SK-N-SH (cell line): ENCODE data around the gene UBFD1. TPM values are rescaled to one million over a fixed set of nuclear protein-coding genes. Genes with fewer than 3 reads are reported as not detected.

Experiments
- CTCF ChIA-PET: fragments of 300-600, 350-600 bp; formaldehyde crosslinking; extraction: SDS; loops from one replicate; lab custom pipeline; 2021; lab: Yijun Ruan, JAX
- POLR2A ChIA-PET: fragments of 350-600 bp; sonication (Branson Sonifier 250); formaldehyde crosslinking; extraction: SDS; loops from one replicate; lab custom pipeline; 2020; ENCODE audit warnings: antibody characterized with exemption, inconsistent platforms; lab: Yijun Ruan, JAX
- DNase-seq: peaks from one replicate; pipeline ENCODE4 v3.0.0; 2012
- H2AFZ ChIP-seq: fragments of 200-600 bp; sonication (generic); 2 replicates; pipeline ENCODE4 v1.8.1; 2016; ENCODE audit warnings: antibody characterized with exemption, mild to moderate bottlenecking, low read depth
- H3F3A ChIP-seq: fragments of 200-600 bp; sonication (generic); replicated peaks from 2 replicates; pipeline ENCODE3; 2016; ENCODE audit warnings: antibody characterized with exemption, mild to moderate bottlenecking; ENCODE audit not compliant: insufficient read depth
- H3K27ac ChIP-seq, 2 experiments: fragments of 200-500 bp in 1 of 2; fragments of 200-600 bp in 1 of 2; sonication (Bioruptor generic) in 1 of 2; sonication (generic), shearing (Covaris generic) in 1 of 2; 2 replicates each; pipeline versions ENCODE4 v1.5.1 to v1.6.1; 2014 to 2016; ENCODE audit warnings: low read depth in 2 of 2, inconsistent platforms in 1 of 2, low read length in 1 of 2, mild to moderate bottlenecking in 1 of 2, mixed read lengths in 1 of 2
- H3K27me3 ChIP-seq: fragments of 200-600 bp; sonication (generic), shearing (Covaris generic); 2 replicates; pipeline ENCODE4 v1.6.1; 2016; ENCODE audit warnings: mixed run types; ENCODE audit not compliant: insufficient read depth
- H3K36me3 ChIP-seq, 2 experiments: fragments of 200-500 bp in 1 of 2; fragments of 200-600 bp in 1 of 2; sonication (Bioruptor generic) in 1 of 2; sonication (generic) in 1 of 2; replicated peaks in 1 of 2; 2 replicates each; pipeline versions ENCODE3 to v1.5.1; 2014 to 2016; ENCODE audit warnings: low read length in 1 of 2, mild to moderate bottlenecking in 1 of 2; ENCODE audit not compliant: insufficient read depth in 2 of 2, control insufficient read depth in 1 of 2
- H3K4me1 ChIP-seq, 2 experiments: fragments of 200-500 bp in 1 of 2; fragments of 200-600 bp in 1 of 2; sonication (Bioruptor generic) in 1 of 2; sonication (generic), shearing (Covaris generic) in 1 of 2; 2 replicates each; pipeline versions ENCODE4 v1.5.1 to v1.6.1; 2014 to 2016; ENCODE audit warnings: low read depth in 1 of 2, low read length in 1 of 2, mixed run types in 1 of 2; ENCODE audit not compliant: insufficient read depth in 2 of 2, control insufficient read depth in 1 of 2
- H3K4me2 ChIP-seq: fragments of 200-600 bp; sonication (generic), shearing (Covaris generic); 2 replicates; pipeline ENCODE4 v1.6.1; 2017; ENCODE audit warnings: mixed run types
- H3K4me3 ChIP-seq, 2 experiments: fragments of 200-500 bp in 1 of 2; fragments of 200-600 bp in 1 of 2; sonication (Bioruptor generic) in 1 of 2; sonication (generic), shearing (Covaris generic) in 1 of 2; 2 replicates each; pipeline versions ENCODE4 v1.5.1 to v1.8.1; 2014 to 2016; ENCODE audit warnings: low read depth in 2 of 2, inconsistent platforms in 1 of 2, low read length in 1 of 2, mild to moderate bottlenecking in 1 of 2, mixed read lengths in 1 of 2, moderate library complexity in 1 of 2
- H3K79me2 ChIP-seq: fragments of 200-600 bp; sonication (generic); 2 replicates; pipeline ENCODE4 v1.8.1; 2017; ENCODE audit warnings: mild to moderate bottlenecking; ENCODE audit not compliant: insufficient read depth
- H3K9ac ChIP-seq: fragments of 200-600 bp; sonication (generic); 2 replicates; pipeline ENCODE4 v1.6.1; 2017; ENCODE audit warnings: mixed run types
- H3K9me2 ChIP-seq: fragments of 200-600 bp; sonication (generic); 2 replicates; pipeline ENCODE4 v1.6.1; 2017; ENCODE audit warnings: mixed run types
- H3K9me3 ChIP-seq: fragments of 200-600 bp; sonication (generic); 2 replicates; pipeline ENCODE4 v1.6.1; 2017; ENCODE audit warnings: mixed run types, mild to moderate bottlenecking, moderate library complexity
- H4K20me1 ChIP-seq: fragments of 200-600 bp; sonication (generic); 2 replicates; pipeline ENCODE4 v1.6.1; 2017; ENCODE audit warnings: mild to moderate bottlenecking, mixed run types; ENCODE audit not compliant: insufficient read depth
- ELF1 ChIP-seq: IDR thresholded peaks from 2 replicates; pipeline ENCODE4 v1.4.0; 2012
- FOXM1 ChIP-seq: IDR thresholded peaks from 2 replicates; pipeline ENCODE4 v1.4.0; 2012; ENCODE audit warnings: low read depth, mild to moderate bottlenecking
- GABPA ChIP-seq: IDR thresholded peaks from 2 replicates; pipeline ENCODE4 v1.4.0; 2012; ENCODE audit warnings: low read depth, mild to moderate bottlenecking
- GATA2 ChIP-seq: sonication (generic); formaldehyde crosslinking; IDR thresholded peaks from 2 replicates; pipeline ENCODE4 v1.5.0; 2020; ENCODE audit warnings: mild to moderate bottlenecking, missing genetic modification reagents
- MAX ChIP-seq: IDR thresholded peaks from 2 replicates; pipeline ENCODE4 v1.4.0; 2012; ENCODE audit warnings: low read depth
- MEF2A ChIP-seq: IDR thresholded peaks from 2 replicates; pipeline ENCODE4 v1.4.0; 2012; ENCODE audit warnings: low read depth, borderline replicate concordance
- NFIC ChIP-seq: IDR thresholded peaks from 2 replicates; pipeline ENCODE4 v1.4.0; 2012; ENCODE audit warnings: borderline replicate concordance
- NRF1 ChIP-seq: IDR thresholded peaks from 2 replicates; pipeline ENCODE4 v1.6.1; 2012; ENCODE audit warnings: low read depth, mild to moderate bottlenecking, low read length
- PBX3 ChIP-seq: IDR thresholded peaks from 2 replicates; pipeline ENCODE4; 2012
- POLR2AphosphoS5 ChIP-seq: IDR thresholded peaks from 2 replicates; pipeline ENCODE4 v1.6.1; 2012; ENCODE audit warnings: low read depth, low read length
- RAD21 ChIP-seq: IDR thresholded peaks from 2 replicates; pipeline ENCODE4 v1.6.1; 2012; ENCODE audit warnings: mild to moderate bottlenecking, low read length
- RCOR1 ChIP-seq: fragments of 150-350 bp; IDR thresholded peaks from 2 replicates; pipeline ENCODE4 v1.6.1; 2017; ENCODE audit warnings: antibody characterized with exemption, low read length
- RFX5 ChIP-seq: IDR thresholded peaks from 2 replicates; pipeline ENCODE4 v1.6.1; 2012; ENCODE audit warnings: mild to moderate bottlenecking, improper control_type of control experiment, low read length
- SMC3 ChIP-seq: IDR thresholded peaks from 2 replicates; pipeline ENCODE4 v1.6.1; 2012; ENCODE audit warnings: low read depth, low read length, improper control_type of control experiment
- TEAD4 ChIP-seq: IDR thresholded peaks from 2 replicates; pipeline ENCODE4 v1.4.0; 2012; ENCODE audit warnings: mild to moderate bottlenecking, borderline replicate concordance; ENCODE audit not compliant: insufficient read depth
- USF1 ChIP-seq: IDR thresholded peaks from 2 replicates; pipeline ENCODE4 v1.4.0; 2012; ENCODE audit warnings: low read depth, borderline replicate concordance
- ZBTB33 ChIP-seq: IDR thresholded peaks from 2 replicates; pipeline ENCODE4 v1.4.0; 2012; ENCODE audit warnings: low read depth, borderline replicate concordance
- WGBS: methylation state at CpG from one replicate; pipeline ENCODE4 v1.1.6; 2017; ENCODE audit warnings: low lambda C conversion rate; 5-methylcytosine and 5-hydroxymethylcytosine counted together
- polyA plus RNA-seq, 3 experiments: library from polyadenylated mRNA; depleted of rRNA; stranded (reverse); fragments of >200 nt; gene quantifications; 2 replicates each; pipeline ENCODE4 v1.2.3, GENCODE V29; 2012

The UBFD1 gene
- polyA plus RNA-seq, 1 of the 3 experiments (the other 2 are of a cell fraction) = 66.1 TPM

GRCh38 chr16:23578101-23578830 lies 20.7 kb downstream of the UBFD1 start:
- Histone ChIP-seq H3K9me2 (no peaks in the 10 kb centered on the region), H3K9ac (no peak overlapping the region), H3K79me2 (no peaks in the 10 kb centered on the region), H3K4me3 (no peak overlapping the region), H3K4me2 (no peak overlapping the region), H3K36me3 (peaks cover 28 to 30% of the 10 kb centered on the region in 2 experiments), H3K27ac (no peak overlapping the region), H3K4me1 (no peaks in the 10 kb centered on the region), H4K20me1 (no peaks in the 10 kb centered on the region), H3K9me3 (no peaks in the 10 kb centered on the region), H2AFZ (no peak overlapping the region), H3K27me3 (no peaks in the 10 kb centered on the region), H3F3A (peaks cover 24% of the 10 kb centered on the region)
- CTCF ChIA-PET = interaction anchor here (3.5 kb wide), 1 partner anchor 18 kb away, joined by 10 read pairs; the partner anchor contains the start of gene NDUFAB1
- POLR2A ChIA-PET = no interaction called here
- no peak for TF ChIP-seq RAD21
- 0 out of 2 replicates have a peak, but pooled peaks have one; percentile 17 for TF ChIP-seq NFIC
- no peak for TF ChIP-seq NRF1
- TF ChIP-seq RCOR1 = no peak
- 83% methylated on average over 5 of the region's 5 CpGs for WGBS
- DNase-seq = no peak

GRCh38 chr16:23579371-23579770 lies 21.8 kb downstream of the UBFD1 start:
- H3F3A ChIP-seq = peaks cover 24% of the 10 kb centered on the region
- H3K4me3 ChIP-seq = no peak overlapping the region
- no peaks in the 10 kb centered on the region for H3K4me1 ChIP-seq
- H3K36me3 ChIP-seq = peaks cover 23 to 29% of the 10 kb centered on the region in 2 experiments
- POLR2A ChIA-PET = interaction anchor here (1.0 kb wide), 1 partner anchor 8 kb away, joined by 3 read pairs; no protein-coding TSS in a partner anchor
- no peaks in the 10 kb centered on the region for H3K27me3 ChIP-seq
- H4K20me1 ChIP-seq = no peaks in the 10 kb centered on the region
- no peaks in the 10 kb centered on the region for H3K9me2 ChIP-seq
- no peak overlapping the region for H3K27ac ChIP-seq
- WGBS = 90% methylated on average over 4 of the region's 4 CpGs
- no peak for DNase-seq
- no peaks in the 10 kb centered on the region for H3K9me3 ChIP-seq
- TF ChIP-seq RAD21 (no peak), MAX (no peak), SMC3 (no peak), GABPA (no peak), USF1 (no peak), ZBTB33 (no peak), NFIC (no peak), FOXM1 (no peak), PBX3 (no peak), RCOR1 (no peak), GATA2 (CRISPR knock-in tag) (no peak), ELF1 (no peak), MEF2A (no peak), RFX5 (no peak), TEAD4 (no peak), NRF1 (no peak), POLR2AphosphoS5 (no peak)
- no peaks in the 10 kb centered on the region for H3K79me2 ChIP-seq
- H2AFZ ChIP-seq = no peak overlapping the region
- H3K9ac ChIP-seq = no peak overlapping the region
- CTCF ChIA-PET = interaction anchor here (2.5 kb wide), 1 partner anchor 17 kb away, joined by 8 read pairs; the partner anchor contains the start of gene NDUFAB1
- no peak overlapping the region for H3K4me2 ChIP-seq
